GM12892 (cell line): ENCODE measurements around the gene RAPGEF5.
A peak's percentile ranks its signal among the peaks of the same experiment; 100 is the strongest.

Experiments used
- DNase-seq: peaks from one replicate; pipeline ENCODE4 v3.0.0; 2011; ENCODE audit not compliant: insufficient read length
- FAIRE-seq: peaks from 2 replicates; lab custom pipeline; 2011; peaks lifted over from hg19 to GRCh38; lab: Jason Lieb, UNC
- POLR2A ChIP-seq: IDR thresholded peaks from 2 replicates; pipeline ENCODE4 v1.6.1; 2011; ENCODE audit warnings: low read depth, low read length, control low read depth
- POLR2AphosphoS5 ChIP-seq: IDR thresholded peaks from 2 replicates; pipeline ENCODE4 v1.6.1; 2011; ENCODE audit warnings: low read depth, low read length, control low read depth
- TAF1 ChIP-seq: IDR thresholded peaks from 2 replicates; pipeline ENCODE4 v1.6.1; 2011; ENCODE audit warnings: low read depth, mild to moderate bottlenecking, control low read depth, low read length, borderline replicate concordance

Gene RAPGEF5

GRCh38 chr7:22356010-22356691 lies 803 bp downstream of the RAPGEF5 start:
- no peak for DNase-seq
- TF ChIP-seq POLR2A (no peak), POLR2AphosphoS5 (no peak), TAF1 (no peak)
- peak; percentile 60 for FAIRE-seq

GRCh38 chr7:22355620-22356009 lies 1.3 kb downstream of the RAPGEF5 start:
- TF ChIP-seq TAF1, result no peak
- no peak for TF ChIP-seq POLR2A
- no peak for TF ChIP-seq POLR2AphosphoS5
- no peak for DNase-seq
- no peak for FAIRE-seq

- FAIRE-seq, result no peak
- TF ChIP-seq POLR2A (no peak), POLR2AphosphoS5 (no peak), TAF1 (no peak)
- DNase-seq, result no peak
These were observed 2.5 kb downstream of the RAPGEF5 start for GRCh38 chr7:22354462-22354861.

GRCh38 chr7:22352887-22353286 lies 4.1 kb downstream of the RAPGEF5 start:
- DNase-seq, result no peak
- TF ChIP-seq TAF1 (no peak), POLR2A (no peak), POLR2AphosphoS5 (no peak)
- peak; percentile 73 for FAIRE-seq

GRCh38 chr7:22351878-22352277 lies 5.1 kb downstream of the RAPGEF5 start:
- TF ChIP-seq POLR2A (no peak), TAF1 (no peak), POLR2AphosphoS5 (no peak)
- no peak for DNase-seq
- FAIRE-seq, result no peak

GRCh38 chr7:22351329-22351692 lies 5.6 kb downstream of the RAPGEF5 start:
- TF ChIP-seq TAF1 (no peak), POLR2A (no peak), POLR2AphosphoS5 (no peak)
- peak; percentile 97 for FAIRE-seq
- DNase-seq, result no peak

GRCh38 chr7:22350466-22351328 lies 6.3 kb downstream of the RAPGEF5 start:
- DNase-seq (no peak), FAIRE-seq (no peak)
- TF ChIP-seq POLR2AphosphoS5 (no peak), TAF1 (no peak), POLR2A (no peak)

GRCh38 chr7:22348379-22348778 lies 8.6 kb downstream of the RAPGEF5 start:
- DNase-seq (no peak), FAIRE-seq (peak; percentile 83)
- TF ChIP-seq POLR2AphosphoS5, result no peak
- no peak for TF ChIP-seq POLR2A

GRCh38 chr7:22346383-22347107 lies 10.4 kb downstream of the RAPGEF5 start:
- TF ChIP-seq TAF1 (no peak), POLR2AphosphoS5 (no peak), POLR2A (no peak)
- FAIRE-seq, result peak; percentile 75
- no peak for DNase-seq

GRCh38 chr7:22344655-22345054 lies 12.3 kb downstream of the RAPGEF5 start:
- no peak for DNase-seq
- no peak for FAIRE-seq
- no peak for TF ChIP-seq POLR2AphosphoS5
- no peak for TF ChIP-seq POLR2A
- no peak for TF ChIP-seq TAF1

- DNase-seq, result no peak
- TF ChIP-seq POLR2AphosphoS5 (no peak), POLR2A (no peak), TAF1 (no peak)
- no peak for FAIRE-seq
These were observed 13.3 kb downstream of the RAPGEF5 start for GRCh38 chr7:22343612-22344011.
